NCI-H2227 treated with DMSO at 0.1 percent for 48 hours (cell line): ENCODE results near the gene APEH.

ENCODE experiments used
- DNase-seq: peaks from one replicate; lab custom pipeline; 2025; lab: John Stamatoyannopoulos, UW

The APEH gene

DNA sequence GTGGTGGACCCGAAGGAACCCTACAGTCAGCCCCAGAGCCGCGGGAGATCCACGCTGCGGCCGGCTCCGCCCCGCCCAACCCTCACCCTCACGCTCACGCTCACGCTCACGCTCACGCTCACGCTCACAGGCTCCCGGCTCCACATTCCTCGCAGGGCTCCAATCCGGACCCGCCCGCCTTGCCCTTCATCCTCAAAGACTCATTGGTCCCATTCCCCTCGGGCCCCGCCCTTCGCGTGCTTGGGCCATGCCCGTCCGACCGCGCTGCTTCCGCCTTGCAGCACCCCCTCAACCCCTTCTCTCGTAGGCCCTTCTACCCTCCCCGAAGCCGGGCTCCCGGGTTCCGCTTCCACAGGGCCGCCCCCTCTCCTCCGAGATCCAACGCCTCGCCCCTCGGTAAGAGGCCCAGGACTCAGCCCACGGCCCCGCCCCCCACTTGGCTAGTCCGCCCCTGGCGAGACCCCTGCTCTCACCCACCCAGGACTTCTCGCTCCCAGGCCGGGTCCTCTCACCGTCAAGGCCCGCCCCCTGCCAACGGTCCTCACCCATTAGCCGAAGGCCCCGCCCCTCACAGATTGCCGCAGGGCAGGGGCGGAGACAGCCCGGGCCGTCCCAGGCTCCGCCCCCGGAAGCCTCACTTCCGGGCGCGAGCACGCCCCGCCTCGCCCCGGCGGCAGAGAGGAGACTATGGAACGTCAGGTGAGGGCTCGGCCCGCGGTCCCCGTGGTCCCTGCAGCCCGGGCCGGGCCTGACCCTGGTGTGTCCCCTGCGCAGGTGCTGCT, at the start of gene APEH:
Gene APEH, plus strand, starts transcription at position 637 of the 782 bp plus-strand sequence. Its CDS starts 51 bp downstream, at position 688.
- no peak for DNase-seq

DNA sequence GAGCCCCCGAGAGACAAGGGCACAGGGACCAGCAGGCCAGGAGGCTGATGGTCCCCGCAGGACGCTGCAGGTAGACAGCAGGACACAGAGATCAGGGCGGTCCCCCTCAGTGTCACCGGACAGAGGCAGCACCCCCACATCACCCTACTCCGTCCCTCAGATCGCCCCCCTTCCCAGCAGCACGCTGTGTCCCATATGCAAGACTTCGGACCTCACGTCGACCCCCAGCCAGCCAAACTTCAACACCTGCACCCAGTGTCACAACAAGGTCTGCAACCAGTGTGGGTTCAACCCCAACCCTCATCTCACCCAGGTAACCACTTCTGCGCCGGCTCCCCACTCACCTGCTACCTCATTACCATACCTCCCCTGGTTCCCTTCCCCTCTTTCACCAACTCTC, 49.1 kb upstream of the APEH start:
- no peak for DNase-seq

DNA sequence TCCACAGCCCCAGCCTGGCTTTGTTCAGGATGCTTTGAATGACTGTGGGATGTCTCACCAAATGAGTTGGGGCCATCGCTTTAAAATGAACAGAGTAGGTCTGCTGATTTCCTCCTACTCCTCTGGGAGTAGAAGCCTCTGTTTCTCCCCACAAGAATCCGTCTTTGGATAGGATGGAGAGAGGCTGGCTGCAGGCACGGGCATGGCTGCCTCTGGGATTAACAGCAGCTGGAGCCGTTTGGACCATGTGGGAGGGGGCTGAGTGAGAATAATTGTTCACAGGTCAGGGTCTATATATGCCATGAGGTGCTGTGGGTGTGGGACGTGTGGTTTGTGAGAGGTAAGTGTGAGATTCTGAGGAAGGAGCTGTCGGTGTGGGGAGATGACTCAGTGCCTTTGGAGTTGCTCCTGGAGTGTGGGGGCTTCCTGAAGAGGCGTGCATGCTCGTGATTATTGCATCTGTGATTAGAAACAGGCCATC, 48.0 kb upstream of the APEH start:
- DNase-seq = no peak

DNA sequence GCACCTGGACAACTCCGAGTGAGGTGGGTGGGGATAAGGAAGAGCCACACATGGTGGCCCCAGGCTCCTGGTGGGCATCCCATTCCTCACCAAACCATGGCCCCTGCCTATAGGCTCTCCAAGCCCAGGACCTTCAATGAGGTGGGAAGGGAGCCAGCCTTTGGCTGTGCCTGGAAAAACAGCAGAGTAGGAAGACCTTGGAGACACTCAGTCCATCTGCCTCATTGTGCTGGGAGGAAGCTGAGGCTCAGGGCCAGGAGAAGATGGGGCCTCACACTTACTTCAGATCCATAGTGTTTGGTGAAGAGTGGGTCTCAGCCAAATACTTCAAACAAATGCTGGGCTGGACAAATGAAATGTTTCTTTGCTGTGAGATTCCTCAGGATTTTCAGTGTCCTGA, 47.4 kb upstream of the APEH start:
- DNase-seq = no peak

DNA sequence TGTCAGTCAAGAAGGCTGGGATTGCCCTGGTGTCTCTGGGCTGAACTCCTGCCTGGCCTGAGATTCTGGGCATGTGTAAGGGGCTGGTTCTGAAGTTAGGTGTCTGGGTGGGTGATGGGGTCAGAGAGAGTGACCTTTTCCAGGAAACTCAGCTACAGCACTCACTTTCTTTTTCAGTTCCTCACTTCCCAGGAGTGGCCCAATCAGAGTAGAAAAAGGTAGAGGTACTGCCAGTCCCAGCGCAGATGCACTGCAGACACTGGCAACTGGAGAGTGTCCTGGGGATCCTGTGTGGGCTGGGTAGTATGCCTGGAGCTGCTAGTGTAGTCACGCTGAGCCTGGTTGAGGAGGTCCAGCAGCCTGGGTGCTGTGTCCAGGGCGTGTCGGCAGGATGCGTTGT, 46.5 kb upstream of the APEH start:
- DNase-seq = no peak

DNA sequence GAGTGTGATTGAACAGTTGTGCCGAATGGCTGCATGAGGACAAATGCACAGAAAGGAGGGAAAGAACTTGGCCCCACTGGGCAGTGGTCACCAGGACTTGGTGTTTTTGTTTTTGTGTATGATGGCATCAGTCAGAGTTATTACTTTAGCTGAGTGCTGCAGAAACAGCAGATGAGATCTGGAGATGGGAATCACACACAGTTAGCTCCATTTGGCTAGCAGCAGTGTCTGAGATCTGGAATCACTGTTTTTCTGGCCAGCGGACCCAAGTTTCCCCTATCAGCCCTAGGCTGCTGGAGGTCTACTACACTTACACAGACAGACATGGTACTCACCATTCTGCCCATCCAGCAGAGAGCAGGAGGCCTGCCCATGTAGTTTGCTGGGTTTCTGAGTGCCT, 45.9 kb upstream of the APEH start:
- no peak for DNase-seq

DNA sequence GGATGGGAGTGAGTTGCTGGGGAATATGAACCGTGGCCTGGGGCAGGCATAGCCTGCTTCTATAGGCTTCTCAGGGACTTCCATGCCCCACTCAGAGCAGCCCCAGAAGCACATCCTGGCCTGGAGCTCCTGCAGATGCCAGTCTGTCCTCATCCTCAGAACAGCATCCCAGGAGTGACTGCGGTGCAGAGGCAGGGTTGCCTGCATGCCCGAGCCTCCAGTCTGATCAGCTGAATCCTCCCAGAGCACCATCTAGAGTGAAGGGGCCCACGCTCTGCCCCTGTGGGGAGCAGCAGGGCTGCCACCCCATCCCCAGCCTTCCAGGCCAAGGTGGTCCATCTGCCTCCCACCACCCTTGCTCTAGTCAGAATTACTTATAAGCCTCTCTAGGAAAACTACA, 44.7 kb upstream of the APEH start:
- no peak for DNase-seq

DNA sequence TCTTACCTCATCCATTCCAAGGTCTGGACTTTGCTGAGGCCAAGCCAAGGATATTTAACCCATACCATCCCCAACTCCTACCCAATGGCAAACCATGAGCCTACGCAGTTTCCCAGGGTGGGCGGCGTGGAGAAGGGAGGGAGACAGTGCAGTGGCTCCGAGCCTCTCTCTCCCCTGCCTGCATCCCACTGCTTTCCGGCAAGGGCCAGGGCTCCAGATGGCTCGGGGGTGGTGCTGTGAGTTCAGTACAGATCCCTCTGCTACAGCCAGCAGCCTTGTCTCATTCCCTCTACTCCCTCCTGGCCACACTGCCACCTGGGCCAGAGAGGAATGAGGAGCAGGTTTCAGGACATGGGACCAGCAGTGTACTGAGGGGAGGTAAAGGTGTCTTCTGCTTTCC, 44.3 kb upstream of the APEH start:
- DNase-seq = no peak

DNA sequence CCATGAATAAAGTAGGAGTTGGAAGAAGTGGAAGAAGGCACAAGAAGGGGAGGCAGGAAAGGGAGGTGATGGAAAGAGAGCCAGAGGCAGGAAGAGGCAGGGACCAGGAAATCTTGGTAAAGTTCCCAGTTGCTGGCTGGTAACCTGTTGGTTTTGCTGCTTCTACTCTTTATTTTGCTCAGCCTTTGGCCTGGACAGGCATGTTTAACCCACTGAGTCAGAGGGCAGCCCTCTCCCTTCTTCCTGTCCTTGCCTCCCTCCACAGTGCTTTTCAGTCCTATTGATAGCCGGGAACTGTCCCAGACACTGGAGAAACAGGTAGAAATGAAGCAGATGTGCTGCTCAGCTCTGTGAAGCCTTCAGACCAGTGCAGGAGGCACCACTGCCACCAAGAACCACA, 43.4 kb upstream of the APEH start:
- no peak for DNase-seq

DNA sequence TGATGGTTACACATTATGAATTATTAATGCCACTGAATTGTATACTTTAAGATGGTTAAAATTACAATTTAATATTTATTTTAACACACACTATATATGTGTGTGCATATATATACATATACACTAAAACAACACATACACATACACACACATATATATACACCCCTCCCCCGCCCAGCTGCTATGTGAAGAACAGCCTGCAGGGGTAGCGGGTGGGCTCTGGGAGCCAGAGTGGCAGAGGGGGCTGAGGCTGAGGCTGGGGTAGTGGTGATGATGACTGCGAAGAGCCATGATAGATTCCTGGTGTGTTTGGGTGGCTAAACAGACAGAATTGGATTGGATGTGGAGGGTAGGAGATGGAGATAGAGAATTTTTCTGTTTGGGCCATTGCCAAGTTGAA, 39.4 kb upstream of the APEH start:
- DNase-seq = no peak

DNA sequence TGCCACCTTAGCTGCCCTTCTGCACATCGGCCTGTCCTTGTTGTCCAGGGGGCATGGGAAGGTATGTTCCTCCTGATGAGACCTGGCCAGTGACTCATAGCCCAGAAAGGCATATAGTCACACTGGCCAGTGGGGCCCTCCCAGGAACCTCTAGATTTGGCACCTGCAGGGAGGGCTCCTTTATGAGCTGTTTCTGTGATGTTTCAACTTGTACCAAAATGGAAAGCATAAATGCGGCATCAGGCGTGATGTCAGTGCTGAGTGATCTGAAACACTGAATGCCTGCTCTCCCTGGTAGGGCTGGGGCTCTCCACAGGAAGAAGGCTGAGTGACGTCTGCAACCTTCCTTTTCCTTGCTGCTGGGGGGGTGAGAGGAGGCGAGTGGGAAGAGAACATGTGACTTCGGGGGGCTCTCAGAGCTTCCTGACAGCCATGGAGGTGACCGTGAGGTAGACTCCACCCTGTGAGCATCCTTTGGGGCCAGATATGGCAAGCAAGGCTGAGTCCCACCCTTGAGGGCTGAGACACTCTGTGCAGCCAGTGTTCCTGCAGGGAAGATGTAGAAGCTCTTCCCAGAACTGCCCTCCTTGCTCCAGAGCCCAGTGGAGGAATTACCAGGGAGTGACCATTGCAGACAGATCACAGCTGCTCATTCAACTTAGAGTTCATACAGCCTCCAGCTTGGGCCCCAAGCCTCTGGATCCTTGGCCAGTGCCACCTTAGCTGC, 37.1 kb upstream of the APEH start:
- DNase-seq = no peak

DNA sequence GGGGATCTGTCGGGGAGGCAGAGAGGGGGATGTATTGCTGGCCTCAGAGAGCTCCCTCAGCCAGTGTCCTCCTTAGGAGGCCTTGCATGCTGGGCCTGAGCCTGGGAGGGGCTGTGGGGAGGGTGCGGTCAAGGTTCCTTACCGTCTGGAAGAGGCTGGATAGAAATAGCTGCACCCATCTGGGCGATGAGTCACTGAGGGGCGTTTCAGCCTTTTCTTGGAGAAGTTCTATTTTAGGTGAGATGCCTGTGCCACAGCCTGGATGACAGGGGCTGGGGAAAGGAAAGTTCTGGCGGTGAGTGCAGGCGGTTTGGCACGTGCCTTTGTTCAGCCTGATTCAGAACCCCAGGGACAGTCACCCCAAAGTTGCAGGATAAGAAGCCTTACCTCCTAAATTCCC, 35.7 kb upstream of the APEH start:
- DNase-seq = no peak

DNA sequence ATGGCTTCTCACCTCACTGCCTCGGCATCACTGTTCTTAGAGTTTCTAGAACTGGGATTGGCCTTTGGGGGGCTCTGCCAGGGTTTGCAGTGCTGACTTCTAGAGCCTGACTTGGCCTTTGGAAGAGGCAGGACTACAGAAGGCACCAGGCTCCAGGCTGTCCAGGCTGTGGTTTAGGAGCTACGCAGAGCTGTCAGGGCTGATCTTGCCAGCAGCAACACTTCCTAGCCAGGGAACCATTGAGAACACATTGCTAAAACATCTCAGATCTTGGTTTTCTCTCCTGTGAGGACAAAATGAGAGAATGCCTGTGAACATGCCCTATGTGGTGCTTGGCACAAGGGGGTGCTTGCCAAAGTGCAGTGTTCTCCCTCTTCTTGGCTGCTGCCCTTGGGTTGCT, 34.6 kb upstream of the APEH start:
- no peak for DNase-seq

DNA sequence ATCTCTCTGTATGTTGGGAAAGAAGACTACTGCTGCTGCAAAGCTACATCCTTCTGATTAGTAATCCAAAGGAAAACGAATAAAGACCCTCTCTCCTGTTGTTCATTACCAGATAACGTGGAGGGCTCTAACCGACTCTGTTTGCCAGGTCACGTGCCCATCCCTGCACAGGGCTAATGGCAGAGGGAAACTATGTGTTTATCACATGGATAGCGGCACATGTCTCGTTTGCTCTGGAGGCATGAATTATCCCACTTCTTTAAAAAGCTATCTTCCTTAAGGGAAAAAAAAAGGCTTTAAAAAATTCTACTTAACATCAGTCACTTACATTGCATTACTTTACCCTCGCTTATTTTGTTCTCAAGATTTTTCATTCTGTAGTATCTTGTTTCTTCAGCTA, 32.9 kb upstream of the APEH start:
- DNase-seq = no peak

DNA sequence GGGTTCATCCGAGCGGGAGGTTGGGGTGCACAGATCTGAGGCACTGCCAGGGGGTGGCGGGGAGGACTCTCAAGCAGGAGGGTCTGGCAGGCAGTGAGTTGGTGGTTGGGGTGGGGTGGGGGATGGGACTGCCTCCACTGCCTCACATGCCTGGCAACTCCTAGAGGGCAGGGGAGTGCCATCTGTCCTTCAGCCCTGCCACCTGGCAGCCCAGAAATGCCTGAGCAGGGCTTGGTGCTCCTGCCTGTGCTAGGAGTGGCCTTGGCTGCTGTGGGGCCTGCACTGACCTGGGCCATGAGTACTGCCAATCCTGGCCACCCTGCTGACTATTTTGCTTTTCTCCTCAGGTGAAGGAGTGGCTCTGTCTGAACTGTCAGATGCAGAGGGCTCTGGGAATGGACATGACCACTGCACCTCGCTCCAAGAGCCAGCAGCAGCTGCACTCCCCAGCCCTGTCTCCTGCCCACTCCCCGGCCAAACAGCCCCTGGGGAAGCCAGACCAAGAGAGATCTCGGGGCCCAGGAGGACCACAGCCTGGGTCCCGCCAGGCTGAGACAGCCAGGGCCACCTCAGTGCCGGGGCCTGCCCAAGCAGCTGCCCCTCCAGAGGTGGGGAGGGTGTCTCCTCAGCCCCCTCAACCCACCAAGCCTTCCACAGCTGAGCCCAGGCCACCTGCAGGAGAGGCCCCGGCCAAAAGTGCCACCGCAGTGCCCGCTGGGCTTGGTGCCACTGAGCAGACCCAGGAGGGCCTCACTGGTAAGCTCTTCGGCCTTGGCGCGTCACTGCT, 32.0 kb upstream of the APEH start:
- DNase-seq = no peak

DNA sequence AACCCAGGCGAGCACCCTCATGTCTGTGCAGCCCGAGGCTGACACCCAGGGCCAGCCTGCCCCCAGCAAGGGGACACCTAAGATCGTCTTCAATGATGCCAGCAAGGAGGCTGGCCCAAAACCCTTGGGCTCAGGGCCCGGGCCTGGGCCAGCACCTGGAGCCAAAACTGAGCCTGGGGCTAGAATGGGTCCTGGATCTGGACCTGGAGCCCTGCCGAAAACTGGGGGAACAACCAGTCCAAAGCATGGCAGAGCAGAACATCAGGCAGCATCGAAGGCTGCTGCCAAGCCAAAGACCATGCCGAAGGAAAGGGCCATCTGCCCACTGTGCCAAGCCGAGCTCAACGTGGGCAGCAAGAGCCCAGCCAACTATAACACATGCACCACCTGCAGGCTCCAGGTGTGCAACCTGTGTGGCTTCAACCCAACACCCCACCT, 31.4 kb upstream of the APEH start:
- DNase-seq = no peak

DNA sequence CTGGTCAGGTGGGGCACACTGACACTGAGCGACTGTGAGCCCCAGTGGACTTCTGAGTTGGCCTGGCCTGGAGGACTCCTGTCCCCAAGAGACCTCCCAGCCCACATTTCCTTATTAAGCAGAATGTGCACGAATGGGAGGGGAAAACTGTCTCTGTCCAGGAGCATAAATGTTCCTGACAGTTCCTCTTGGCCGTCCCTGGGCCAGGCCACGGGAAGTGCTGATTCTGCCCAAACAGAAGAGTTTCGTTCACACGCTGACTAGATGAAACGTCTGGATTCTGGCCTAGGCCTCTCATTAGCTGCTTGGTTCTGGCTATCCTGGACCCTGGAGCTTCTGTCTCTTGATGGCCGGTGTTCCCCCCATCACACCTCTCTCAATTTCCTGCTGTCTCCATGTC, 29.5 kb upstream of the APEH start:
- DNase-seq = no peak

DNA sequence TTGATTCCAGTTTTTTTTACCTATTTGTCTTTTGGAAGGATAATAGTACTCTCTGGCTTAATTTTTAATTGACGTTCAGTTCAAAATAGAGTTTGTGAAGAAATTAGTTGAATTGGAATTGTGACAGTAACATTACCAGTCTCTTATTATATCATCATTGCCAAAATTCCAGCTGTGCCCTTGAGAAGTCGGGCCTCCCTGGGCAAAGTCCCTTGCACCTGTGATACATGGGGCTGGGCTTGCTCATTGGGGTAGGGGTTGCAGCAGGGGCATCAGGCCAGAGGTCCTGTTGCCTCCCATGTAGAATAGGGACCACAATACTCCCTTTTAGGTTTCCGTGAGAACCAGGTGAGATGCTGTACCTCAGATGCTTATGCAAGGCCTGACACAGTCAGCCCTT, 27.9 kb upstream of the APEH start:
- DNase-seq = no peak

DNA sequence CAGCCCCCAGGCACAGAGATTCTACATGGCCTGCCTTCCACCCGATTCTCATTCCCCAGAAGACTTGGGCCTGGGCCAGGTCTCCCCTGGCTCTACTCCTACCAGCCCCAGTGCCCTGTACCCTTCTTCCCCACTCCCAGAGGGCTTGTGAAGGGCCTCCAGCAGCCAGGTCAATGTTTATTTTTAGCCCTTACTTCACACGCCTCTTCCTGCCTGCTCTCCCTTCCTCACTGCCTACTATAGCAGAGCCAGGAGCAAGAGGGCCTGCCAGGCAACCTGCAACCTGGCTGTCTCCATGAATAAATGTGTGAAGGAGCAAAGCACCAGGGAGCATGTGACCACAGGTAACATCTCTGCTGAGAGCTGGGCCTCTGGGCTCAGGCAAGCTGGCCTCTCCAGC, 26.4 kb upstream of the APEH start:
- DNase-seq = no peak

DNA sequence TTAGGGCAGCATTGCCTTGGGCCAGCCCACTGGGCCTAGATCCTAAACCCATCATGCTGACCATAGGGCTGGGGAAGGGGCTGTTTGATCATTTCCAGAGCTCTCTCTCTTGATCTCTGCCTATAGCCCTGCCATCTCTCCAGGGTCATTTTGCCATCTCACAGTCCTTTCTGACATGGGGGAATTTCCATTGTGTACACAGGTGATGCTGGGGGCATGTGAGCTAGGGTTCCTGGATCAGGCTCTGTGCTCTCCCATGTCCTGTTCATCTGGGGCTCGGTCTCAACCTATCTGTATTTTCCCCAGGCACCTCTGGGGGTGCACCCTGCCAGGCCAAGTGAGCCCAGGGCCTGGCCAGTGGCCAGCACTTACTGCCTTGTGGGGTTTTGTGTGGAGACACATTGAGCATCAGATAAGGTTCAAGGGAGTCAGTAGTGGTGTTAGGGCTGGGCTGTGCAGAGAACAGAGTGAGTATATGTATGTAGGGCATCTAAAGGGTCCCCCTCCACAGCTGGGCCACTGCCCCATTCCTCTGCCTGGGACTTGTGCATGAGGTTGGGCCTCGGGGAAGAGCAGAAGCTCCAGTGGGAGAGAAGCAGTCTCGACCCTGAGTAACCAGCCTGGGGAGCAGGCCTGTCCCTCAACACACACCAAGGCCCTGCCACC, 25.7 kb upstream of the APEH start:
- DNase-seq = no peak

DNA sequence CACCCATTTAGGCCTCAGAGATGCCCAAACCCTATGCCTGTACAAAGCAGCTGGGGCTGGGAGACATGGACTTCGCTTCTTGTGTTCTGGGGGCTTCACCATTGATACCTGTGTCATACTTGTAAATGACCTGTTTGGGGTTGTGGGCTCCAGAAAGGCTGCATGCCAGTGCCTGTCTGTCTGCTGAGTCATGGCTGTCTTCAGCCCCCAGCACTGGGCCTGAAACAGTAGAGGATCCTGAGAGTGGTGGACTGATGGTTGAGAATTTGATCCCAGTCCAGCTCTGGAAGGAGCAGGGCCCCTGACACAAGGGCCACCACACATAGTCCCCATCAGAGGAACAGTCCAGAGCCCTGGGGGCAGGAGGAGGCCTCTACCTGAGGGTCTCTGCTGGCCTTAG, 24.6 kb upstream of the APEH start:
- DNase-seq = no peak

DNA sequence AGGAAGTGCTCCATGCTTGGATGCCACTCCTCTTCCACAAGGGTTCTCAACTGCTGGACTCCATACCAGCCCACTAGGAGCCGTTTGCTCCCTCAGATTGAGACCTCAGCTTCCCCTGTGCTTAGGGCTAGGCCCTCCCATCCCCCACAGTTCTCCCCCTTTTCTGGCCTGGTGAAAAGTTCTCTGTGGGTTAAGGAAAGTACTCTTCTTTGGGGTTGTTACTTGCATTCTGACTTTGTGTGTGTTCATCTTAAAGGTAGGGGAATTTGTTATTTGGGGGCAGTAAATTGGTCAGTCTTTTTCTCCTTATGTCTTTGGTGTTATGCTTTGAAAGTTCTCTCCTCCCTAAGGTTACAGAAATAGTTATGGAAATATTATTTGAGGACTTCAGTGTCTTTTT, 24.0 kb upstream of the APEH start:
- no peak for DNase-seq
